ENCODE data around the gene ESRRG. TPM values are rescaled to one million over a fixed set of nuclear protein-coding genes. Genes with fewer than 3 reads are reported as not detected.

The ESRRG gene
- total RNA-seq, 4 donors from 2014 or later = 0.17 to 1.5 (median 0.60) TPM

- no peak for TF ChIP-seq CTCF (IDR thresholded peaks at IDR 0.05; ENCODE audit: low read depth)
Observed at GRCh38 chr1:216682752-216683151, 40.5 kb downstream of the ESRRG start.

- no peak for TF ChIP-seq CTCF (IDR thresholded peaks at IDR 0.05; ENCODE audit: low read depth)
Observed at GRCh38 chr1:216679108-216679507, 44.1 kb downstream of the ESRRG start.

- no peak for TF ChIP-seq CTCF (IDR thresholded peaks at IDR 0.05; ENCODE audit: low read depth)
Observed at GRCh38 chr1:216670118-216670883, 52.9 kb downstream of the ESRRG start.

- TF ChIP-seq CTCF (IDR thresholded peaks at IDR 0.05; ENCODE audit: low read depth) = no peak
Observed at GRCh38 chr1:216666441-216666840, 56.8 kb downstream of the ESRRG start.

GRCh38 chr1:216665856-216666255 is 57.4 kb downstream of the ESRRG start:
- TF ChIP-seq CTCF (IDR thresholded peaks at IDR 0.05; ENCODE audit: low read depth) = no peak

- no peak for TF ChIP-seq CTCF (IDR thresholded peaks at IDR 0.05; ENCODE audit: low read depth)
Observed at GRCh38 chr1:216665406-216665805, 57.8 kb downstream of the ESRRG start.

GRCh38 chr1:216662681-216663080 is 60.5 kb downstream of the ESRRG start:
- TF ChIP-seq CTCF (IDR thresholded peaks at IDR 0.05; ENCODE audit: low read depth) = no peak

Data from subcutaneous adipose tissue (tissue), 4 donors.